Raji (cell line): ENCODE results near the gene NOL9.

Experiments used
- POLR2A ChIP-seq: IDR thresholded peaks from 2 replicates; pipeline ENCODE4 v1.6.1; 2011; ENCODE audit warnings: low read depth, low read length, control low read depth; ENCODE audit not compliant: insufficient read depth

Gene NOL9

DNA sequence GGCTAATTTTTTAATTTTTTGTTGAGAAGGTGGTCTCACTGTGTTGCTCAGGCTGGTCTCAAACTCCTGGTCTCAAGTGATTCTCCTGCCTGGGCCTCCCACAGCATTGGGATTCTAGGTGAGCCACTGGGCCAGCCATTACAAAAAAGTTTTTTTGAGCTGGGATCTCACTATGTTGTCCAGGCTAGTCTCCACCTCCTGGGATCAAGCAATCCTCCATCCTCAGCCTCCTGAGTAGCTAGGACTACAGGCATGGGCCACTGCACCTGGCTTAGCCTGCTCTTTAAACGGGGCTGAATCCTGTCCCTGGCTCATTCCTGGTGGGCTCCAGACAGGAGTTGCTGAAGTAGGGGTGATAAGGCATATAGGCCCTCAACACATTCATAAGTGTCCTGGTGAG, 3.3 kb upstream of the NOL9 start:
- no peak for TF ChIP-seq POLR2A

DNA sequence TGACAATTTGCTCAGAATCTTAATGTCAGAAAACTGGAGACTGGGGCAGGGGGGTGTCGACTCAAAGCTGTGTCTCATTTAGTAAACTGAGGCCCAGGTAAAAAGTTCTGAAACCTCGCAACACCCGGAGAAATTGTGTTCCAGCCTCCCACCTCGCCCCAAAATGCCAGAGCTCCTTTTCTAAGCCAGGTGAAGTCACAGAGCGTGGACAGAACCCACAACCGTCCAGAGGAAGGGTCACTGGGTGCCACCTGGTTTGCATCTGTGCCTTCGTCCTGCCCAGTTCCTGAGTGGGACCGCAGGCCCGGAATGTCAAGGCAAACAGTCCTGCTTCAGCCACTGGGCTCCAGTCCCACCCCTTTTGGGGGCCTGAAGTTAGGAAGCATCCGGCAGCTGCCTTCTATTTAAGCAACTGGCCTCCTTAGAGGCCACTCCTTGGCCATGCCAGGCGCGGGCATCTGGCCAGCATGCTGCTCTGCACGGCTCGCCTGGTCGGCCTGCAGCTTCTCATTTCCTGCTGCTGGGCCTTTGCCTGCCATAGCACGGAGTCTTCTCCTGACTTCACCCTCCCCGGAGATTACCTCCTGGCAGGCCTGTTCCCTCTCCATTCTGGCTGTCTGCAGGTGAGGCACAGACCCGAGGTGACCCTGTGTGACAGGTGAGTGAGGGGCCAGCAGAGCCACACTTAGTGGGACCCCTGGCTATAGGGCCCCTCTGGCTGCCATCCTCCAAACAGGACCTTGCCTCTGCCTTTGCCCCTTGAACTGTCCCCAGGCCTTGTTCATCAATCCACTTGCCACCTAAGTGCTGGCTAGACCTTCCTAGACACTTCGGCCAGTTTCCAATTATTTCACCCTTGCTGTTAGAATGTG, 830 bp upstream of the NOL9 start, which contains the start of gene TAS1R1:
TSS of gene TAS1R1 (plus strand) at position 401 of the 872 bp plus-strand sequence. CDS start at position 468, 67 bp downstream.
- TF ChIP-seq POLR2A, result no peak

DNA sequence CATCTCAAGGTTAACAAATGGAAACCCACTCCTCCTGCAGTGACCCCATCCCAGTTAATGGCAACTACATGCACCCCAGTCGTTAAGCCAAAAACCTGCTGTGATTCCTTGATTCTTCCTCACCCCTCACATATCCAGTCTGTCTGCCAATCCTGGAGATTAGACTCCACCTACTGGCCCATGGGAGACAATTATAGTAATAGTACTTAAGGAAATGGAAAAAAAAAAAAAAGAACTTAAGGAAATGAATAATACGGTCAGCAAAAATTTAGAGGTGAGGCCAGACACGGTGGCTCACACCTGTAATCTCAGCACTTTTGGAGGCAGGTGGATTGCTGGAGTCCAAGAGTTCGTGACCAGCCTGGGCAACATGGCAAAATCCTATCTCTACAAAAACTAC, 7.0 kb downstream of the NOL9 start:
- TF ChIP-seq POLR2A, result no peak

DNA sequence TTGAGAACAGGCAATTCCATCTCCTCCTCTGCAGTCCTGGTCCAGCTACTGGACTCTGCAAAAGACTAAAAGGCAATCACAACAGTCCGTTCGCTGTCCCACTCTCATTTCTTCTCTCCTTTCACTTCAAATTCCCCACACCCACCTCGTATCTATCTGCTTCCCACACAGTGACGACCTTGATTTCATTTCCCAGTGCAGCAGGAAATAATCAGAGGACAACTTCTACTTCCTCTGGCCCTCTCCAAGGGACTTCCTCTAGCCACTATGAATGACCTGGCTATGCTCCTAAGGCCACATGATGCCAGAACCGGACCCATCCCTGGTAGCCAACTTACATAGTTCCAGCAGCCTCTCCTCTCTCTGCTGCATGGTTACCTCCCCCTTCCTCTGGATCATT, 8.0 kb downstream of the NOL9 start:
- no peak for TF ChIP-seq POLR2A

DNA sequence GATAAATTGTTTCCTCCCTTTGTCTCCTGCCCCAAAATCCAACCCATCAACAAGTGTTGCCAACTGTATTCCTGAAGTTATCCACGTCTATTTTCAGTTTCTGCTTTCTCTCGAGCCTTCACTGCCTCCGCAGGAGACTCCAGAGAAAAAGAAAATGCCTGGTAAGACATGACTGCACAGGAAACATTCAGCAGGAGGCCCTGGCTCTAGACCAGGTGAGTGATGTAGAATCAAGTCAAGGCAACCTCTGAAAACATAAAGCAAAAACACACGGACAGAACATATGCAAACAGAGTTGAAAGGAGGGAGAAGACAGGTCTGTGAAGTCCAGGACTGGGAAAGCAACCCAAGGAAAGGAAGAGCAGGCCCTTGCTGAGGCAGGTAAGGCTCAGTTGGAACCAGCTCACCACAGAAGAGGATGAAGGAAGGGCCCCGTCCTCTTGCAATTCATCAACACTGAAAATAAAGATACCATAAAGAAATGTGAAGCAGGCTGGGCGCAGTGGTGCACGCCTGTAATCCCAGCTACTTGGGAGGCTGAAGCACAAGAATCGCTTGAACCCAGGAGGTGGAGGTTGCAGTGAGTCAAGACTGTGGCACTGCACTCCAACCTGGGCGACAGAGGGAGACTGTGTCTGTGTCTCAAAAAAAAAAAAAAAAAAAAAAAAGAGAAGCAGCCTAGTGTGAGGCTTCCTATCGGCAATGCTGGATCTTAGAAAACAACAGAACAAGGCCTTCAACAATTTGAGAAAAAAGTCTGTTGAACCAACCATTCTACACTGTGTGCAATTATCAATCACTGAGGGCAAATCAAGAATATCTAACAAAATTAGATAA, 8.8 kb downstream of the NOL9 start:
- TF ChIP-seq POLR2A, result no peak

DNA sequence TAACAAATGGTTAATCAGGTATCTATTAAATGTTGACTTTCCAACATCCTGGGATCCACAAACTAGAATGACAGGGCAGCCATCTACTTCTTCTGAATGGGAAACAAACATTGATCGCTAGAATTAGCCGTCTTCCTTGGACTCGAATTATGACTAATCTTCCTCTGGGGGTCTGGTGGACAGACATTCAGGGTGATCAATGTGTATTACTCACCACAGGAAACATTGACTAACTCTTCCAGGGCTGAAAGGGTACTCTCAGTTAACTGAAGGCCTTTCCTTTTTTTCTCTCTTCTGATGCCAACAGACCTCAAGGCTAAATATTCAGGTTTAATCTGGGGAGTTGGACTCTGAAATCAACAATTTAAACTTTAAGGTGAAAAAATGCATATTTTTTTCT, 9.5 kb downstream of the NOL9 start:
- no peak for TF ChIP-seq POLR2A

DNA sequence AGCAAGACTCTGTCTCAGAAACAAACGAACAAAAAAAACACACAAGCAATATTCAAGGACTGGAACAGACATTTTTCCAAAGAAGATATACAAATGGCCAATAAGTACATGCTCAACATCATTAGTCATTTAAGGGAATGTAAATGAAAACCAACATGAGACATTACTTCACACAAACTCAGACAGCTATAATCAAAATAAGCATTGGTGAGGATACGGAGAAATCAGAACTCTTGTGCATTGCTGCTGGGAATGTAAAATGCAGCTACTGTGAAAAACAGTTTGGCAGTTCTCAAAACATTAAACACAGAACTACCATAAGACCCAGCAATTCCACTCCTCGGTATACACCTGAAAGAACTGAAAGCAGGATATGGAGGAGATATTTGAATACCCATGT, 15.4 kb downstream of the NOL9 start:
- no peak for TF ChIP-seq POLR2A

DNA sequence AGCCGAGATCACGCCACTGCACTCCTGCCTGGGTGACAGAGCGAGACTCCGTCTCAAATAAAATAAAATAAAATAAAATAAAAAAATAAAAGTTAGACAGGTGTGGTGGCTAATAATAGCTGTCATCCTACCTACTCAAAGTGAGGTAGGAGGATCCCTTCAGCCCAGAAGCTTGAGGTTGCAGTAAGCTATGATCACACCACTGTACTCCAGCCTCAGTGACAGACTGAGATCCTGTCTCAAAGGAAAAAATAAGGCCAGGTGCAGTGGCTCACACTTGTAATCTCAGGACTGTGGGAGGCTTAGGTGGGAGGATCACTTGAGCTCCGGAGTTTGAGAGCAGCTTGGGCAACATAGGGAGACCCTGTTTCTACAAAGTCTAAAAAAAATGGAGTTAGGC, 18.0 kb downstream of the NOL9 start:
- TF ChIP-seq POLR2A, result no peak

DNA sequence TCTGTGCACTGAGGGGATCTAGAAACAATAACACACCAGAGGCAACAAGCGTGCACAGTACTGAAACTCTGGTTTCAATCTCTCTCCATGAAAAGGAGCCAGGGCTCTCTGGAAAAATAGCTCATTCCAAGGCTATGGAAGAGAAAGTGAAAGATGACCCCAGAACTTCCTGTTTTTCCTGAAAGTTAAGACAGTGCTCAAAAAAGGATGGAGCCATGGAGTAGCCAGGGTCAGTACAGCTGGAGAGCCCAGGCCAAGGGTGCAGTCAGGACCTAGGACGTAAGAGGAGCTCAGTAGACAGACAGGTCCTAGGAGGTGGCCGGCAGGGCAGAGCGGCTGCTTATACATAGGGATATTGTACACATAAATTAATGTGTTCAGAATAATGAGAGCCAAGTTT, 19.1 kb downstream of the NOL9 start:
- TF ChIP-seq POLR2A, result no peak

DNA sequence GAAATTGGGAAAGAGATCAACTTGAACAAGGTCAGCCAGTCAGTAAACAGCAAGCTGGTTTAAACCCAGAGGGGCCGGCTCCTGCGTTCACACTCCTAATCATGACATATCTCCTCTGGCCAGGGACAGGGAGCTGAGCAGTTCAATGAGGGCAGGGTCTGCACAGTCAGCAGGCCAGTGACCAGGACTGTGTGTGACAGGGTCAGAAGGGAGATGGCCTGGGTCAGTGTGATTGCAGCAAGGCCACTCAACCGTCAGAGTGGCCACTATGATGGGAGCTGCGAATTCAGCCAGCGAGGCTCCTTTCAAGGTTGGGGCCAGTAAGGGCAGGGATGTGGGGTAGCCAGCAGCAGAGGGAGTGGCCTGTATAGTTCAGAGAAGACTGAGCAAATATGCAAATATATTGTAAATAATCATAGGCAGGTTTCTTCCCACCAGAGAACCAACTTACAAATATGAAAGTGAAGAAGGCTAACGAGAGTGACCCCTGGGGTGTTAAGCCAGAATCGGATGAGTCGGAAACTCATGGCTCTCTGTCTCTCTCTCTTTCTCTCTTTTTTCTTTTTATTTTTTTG, 20.0 kb downstream of the NOL9 start:
- no peak for TF ChIP-seq POLR2A

DNA sequence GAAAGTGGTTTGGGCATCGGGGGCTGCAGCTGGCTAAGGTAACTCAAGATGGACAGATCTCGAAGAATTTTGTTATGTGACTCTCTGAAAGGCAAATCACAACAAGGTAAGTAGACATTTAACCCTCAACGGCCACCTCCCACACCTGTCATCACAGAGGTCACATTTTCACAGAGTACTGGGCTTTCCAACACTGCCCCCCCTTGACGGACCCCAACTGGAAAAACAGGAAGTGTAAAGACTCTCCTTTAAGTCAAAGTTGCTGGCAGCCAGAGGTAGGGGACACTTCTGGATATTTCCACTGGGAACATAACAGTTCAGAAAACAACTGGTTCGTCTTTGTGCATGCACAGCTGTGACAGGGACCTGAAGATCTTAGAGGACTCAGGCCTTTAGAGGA, 22.3 kb downstream of the NOL9 start:
- TF ChIP-seq POLR2A, result no peak

DNA sequence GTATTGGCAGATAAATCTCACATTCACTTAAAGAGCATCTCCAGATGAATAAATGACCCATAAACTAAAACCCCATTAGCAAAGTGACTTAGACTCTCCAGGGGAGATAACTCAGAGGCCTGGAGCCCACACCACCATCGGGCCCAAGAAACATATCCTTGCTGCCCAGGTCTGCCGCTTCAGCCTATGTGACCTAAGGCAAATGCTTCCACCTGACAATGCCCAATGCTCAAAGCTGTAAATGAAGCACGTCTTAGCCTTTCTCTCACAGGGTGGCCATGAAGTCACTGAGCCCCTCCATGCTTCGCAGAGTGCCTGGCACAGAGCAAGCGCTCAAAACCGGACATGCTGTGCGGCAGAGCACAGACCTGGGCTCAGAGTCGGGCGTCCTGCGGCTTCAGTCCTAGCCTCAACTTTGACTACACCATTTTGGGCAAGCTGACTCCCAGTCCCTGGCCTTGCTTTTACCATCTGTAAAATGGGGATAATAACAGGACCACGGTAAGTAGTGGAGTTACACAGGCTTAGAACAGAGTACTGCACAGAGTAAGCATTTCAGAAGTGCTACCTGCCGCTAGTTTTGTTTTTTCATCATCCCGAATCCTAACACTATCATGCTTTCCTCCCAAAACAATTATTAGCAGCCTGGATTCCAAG, 23.7 kb downstream of the NOL9 start:
- TF ChIP-seq POLR2A, result no peak

DNA sequence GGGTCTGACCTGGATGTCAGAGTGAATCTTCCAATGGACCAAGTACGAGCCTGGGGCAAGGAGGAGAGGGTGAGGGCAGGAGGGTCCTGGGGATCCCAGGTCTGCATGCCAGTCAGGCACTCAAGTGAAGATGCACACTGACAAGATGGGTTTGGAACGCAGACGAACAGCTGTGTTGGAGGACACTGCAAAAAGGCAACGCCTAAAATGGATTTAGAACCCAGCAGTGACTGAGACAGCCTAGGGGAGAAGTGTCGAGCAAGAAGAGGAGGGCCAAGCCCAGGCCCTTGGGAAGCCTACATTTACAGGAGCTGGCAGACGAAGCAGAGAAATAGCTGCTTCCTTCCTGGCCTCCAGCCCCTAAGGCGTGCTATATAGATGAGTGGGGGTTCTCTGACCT, 25.8 kb downstream of the NOL9 start:
- TF ChIP-seq POLR2A, result no peak

DNA sequence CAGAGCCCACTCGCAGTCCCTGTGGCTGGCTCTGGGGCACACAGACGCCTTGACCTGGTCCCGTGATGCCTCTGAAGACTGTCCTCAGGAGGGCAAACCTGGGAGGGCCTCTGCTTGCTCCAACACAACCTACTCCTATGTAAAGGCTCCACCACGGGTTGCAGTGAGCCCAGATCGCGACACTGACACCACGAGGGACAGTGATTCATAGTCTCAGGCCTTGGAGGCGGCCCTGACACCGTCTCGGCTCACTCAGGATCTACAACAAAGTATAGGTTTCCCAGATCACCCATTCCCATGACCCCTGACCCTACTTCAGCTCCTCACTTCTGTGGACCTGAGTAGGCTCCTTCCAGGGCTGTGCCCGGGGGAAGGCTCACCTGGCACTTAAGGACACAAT, 28.0 kb downstream of the NOL9 start:
- no peak for TF ChIP-seq POLR2A

DNA sequence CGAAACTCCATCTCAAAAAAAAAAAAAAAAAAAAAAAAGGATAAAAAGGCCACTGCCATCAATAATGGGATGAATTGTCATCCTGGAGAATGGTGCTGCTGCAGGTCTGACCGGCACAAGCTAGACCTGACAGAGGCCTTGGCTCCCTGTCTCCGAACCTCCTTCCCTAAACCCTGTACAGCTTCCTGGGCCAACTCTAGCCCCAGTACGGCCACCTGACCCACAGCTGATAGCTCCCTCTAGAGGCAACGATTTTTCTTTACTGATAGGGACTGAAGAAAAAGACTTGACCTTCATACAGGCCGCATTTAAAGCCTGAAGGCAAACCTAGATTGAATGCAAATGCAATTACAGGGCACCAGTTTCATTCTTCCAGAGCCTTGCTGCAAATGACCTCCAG, 30.7 kb downstream of the NOL9 start:
- no peak for TF ChIP-seq POLR2A
